IMR-90 (cell line): ENCODE results near the gene VILL. TPM values are rescaled to one million over a fixed set of nuclear protein-coding genes. Genes with fewer than 3 reads are reported as not detected.

Source experiments
- ATAC-seq: fragments of 200-7000 bp; cut with Tn5 transposase; 2 replicates; pipeline ENCODE4 v1.9.1; 2020; ENCODE audit warnings: low read depth, mild to moderate bottlenecking, moderate library complexity
- BruUV-seq: library from RNA; stranded (reverse); fragments of 400-500 nt; replicated peaks from 2 replicates; lab custom pipeline; 2021; lab: Mats Ljungman, UMichigan
- CTCF ChIA-PET: fragments of 300-600 bp; formaldehyde crosslinking; extraction: SDS; loops from one replicate; lab custom pipeline; 2021; ENCODE audit warnings: antibody characterized with exemption; lab: Yijun Ruan, JAX
- POLR2A ChIA-PET: fragments of 300-600 bp; sonication (Branson Sonifier 250); formaldehyde crosslinking; loops from one replicate; lab custom pipeline; 2022; ENCODE audit warnings: antibody characterized with exemption; ENCODE audit not compliant: unreplicated experiment; lab: Charles Lee
- DNase-seq: peaks from one replicate; pipeline ENCODE4 v3.0.0; 2013
- H2AFZ ChIP-seq: replicated peaks from 2 replicates; pipeline ENCODE3; 2013; ENCODE audit warnings: low read length, mild to moderate bottlenecking; ENCODE audit not compliant: poor library complexity
- H2AK5ac ChIP-seq: 2 replicates; pipeline ENCODE4 v1.6.1; 2013; ENCODE audit warnings: low read depth, low read length, inconsistent platforms
- H2AK9ac ChIP-seq: replicated peaks from 2 replicates; pipeline ENCODE3; 2013; ENCODE audit warnings: mild to moderate bottlenecking, low read depth, low read length, moderate library complexity; ENCODE audit not compliant: poor library complexity
- H2BK120ac ChIP-seq: 2 replicates; pipeline ENCODE4 v1.6.1; 2013; ENCODE audit warnings: low read depth, low read length, inconsistent platforms
- H2BK15ac ChIP-seq: 3 replicates; pipeline ENCODE4 v1.6.1; 2013; ENCODE audit warnings: low read depth, low read length, inconsistent platforms
- H2BK20ac ChIP-seq: 2 replicates; pipeline ENCODE4 v1.6.1; 2013; ENCODE audit warnings: low read depth, mild to moderate bottlenecking, inconsistent platforms, low read length, moderate library complexity
- H2BK5ac ChIP-seq: 2 replicates; pipeline ENCODE4 v1.6.1; 2013; ENCODE audit warnings: mild to moderate bottlenecking, low read depth, low read length, inconsistent platforms; ENCODE audit not compliant: poor library complexity, severe bottlenecking
- H3K14ac ChIP-seq: replicated peaks from 2 replicates; pipeline ENCODE4 v1.6.1; 2013; ENCODE audit warnings: low read depth, low read length, inconsistent platforms
- H3K18ac ChIP-seq: 2 replicates; pipeline ENCODE4 v1.6.1; 2013; ENCODE audit warnings: low read depth, low read length, control low read depth
- H3K23ac ChIP-seq: 2 replicates; pipeline ENCODE4 v1.6.1; 2013; ENCODE audit warnings: low read depth, low read length, inconsistent platforms
- H3K27ac ChIP-seq: 2 replicates; pipeline ENCODE4 v1.5.1; 2013; ENCODE audit warnings: mild to moderate bottlenecking, control low read depth, low read length; ENCODE audit not compliant: insufficient read depth
- H3K27me3 ChIP-seq: 2 replicates; pipeline ENCODE4 v1.6.1; 2013; ENCODE audit warnings: low read length; ENCODE audit not compliant: control insufficient read depth, insufficient read depth
- H3K36me3 ChIP-seq: 2 replicates; pipeline ENCODE4 v1.6.1; 2013; ENCODE audit warnings: low read length, mixed read lengths; ENCODE audit not compliant: control insufficient read depth, insufficient read depth
- H3K4ac ChIP-seq: 2 replicates; pipeline ENCODE4 v1.6.1; 2013; ENCODE audit warnings: low read depth, low read length, inconsistent platforms
- H3K4me1 ChIP-seq: 2 replicates; pipeline ENCODE4 v1.6.1; 2013; ENCODE audit warnings: low read length, mixed read lengths; ENCODE audit not compliant: control insufficient read depth, insufficient read depth
- H3K4me2 ChIP-seq: 2 replicates; pipeline ENCODE4 v1.6.1; 2013; ENCODE audit warnings: low read depth, mild to moderate bottlenecking, control low read depth, low read length, moderate library complexity
- H3K4me3 ChIP-seq: 2 replicates; pipeline ENCODE4 v1.5.1; 2013; ENCODE audit warnings: low read depth, mild to moderate bottlenecking, control low read depth, low read length, moderate library complexity; ENCODE audit not compliant: insufficient read depth
- H3K56ac ChIP-seq: 2 replicates; pipeline ENCODE4 v1.6.1; 2013; ENCODE audit warnings: low read length, inconsistent platforms; ENCODE audit not compliant: insufficient read depth; ENCODE audit errors: extremely low read depth
- H3K79me1 ChIP-seq, 2 experiments: 2 replicates each; pipeline ENCODE4 v1.6.1; 2013; ENCODE audit warnings: low read length in 2 of 2, inconsistent platforms in 1 of 2, low read depth in 1 of 2
- H3K9ac ChIP-seq: 2 replicates; pipeline ENCODE4 v1.6.1; 2013; ENCODE audit warnings: low read depth, low read length, control low read depth
- H3K9me1 ChIP-seq: 2 replicates; pipeline ENCODE4 v1.6.1; 2013; ENCODE audit warnings: low read length, inconsistent platforms; ENCODE audit not compliant: insufficient read depth
- H3K9me3 ChIP-seq: 2 replicates; pipeline ENCODE4 v1.6.1; 2013; ENCODE audit warnings: low read length; ENCODE audit not compliant: control insufficient read depth, insufficient read depth
- H4K20me1 ChIP-seq: 2 replicates; pipeline ENCODE4 v1.6.1; 2013; ENCODE audit warnings: low read length, inconsistent platforms; ENCODE audit not compliant: insufficient read depth
- H4K5ac ChIP-seq: 2 replicates; pipeline ENCODE4 v1.6.1; 2013; ENCODE audit warnings: mild to moderate bottlenecking, low read depth, low read length, control low read depth
- H4K8ac ChIP-seq, 2 experiments: 2 replicates each; pipeline ENCODE4 v1.6.1; 2013; ENCODE audit warnings: low read depth in 2 of 2, low read length in 2 of 2, control low read depth in 1 of 2, inconsistent platforms in 1 of 2
- H4K91ac ChIP-seq: 2 replicates; pipeline ENCODE4 v1.6.1; 2013; ENCODE audit warnings: low read depth, low read length, inconsistent platforms; ENCODE audit not compliant: insufficient read depth
- BHLHE40 ChIP-seq: fragments of 150-350 bp; IDR thresholded peaks from 2 replicates; pipeline ENCODE4 v1.6.1; 2016; ENCODE audit warnings: mild to moderate bottlenecking, low read depth, low read length
- CEBPB ChIP-seq: IDR thresholded peaks from 2 replicates; pipeline ENCODE4 v1.6.1; 2012; ENCODE audit warnings: low read depth, low read length, improper control_type of control experiment
- CHD1 ChIP-seq: IDR thresholded peaks from 2 replicates; pipeline ENCODE4 v1.6.1; 2012; ENCODE audit warnings: low read depth, low read length, improper control_type of control experiment
- ELK1 ChIP-seq: fragments of 150-350 bp; IDR thresholded peaks from 2 replicates; pipeline ENCODE4 v1.6.1; 2016; ENCODE audit warnings: low read depth, mild to moderate bottlenecking, low read length, moderate library complexity, borderline replicate concordance
- MAZ ChIP-seq: IDR thresholded peaks from 2 replicates; pipeline ENCODE4 v1.6.1; 2012; ENCODE audit warnings: low read depth, mild to moderate bottlenecking, low read length, improper control_type of control experiment, moderate library complexity, borderline replicate concordance
- POLR2A ChIP-seq: IDR thresholded peaks from 2 replicates; pipeline ENCODE4 v1.6.1; 2012; ENCODE audit warnings: mild to moderate bottlenecking, low read depth, low read length
- USF2 ChIP-seq: fragments of 150-350 bp; IDR thresholded peaks from 2 replicates; pipeline ENCODE4 v1.6.1; 2017; ENCODE audit warnings: mild to moderate bottlenecking, antibody characterized with exemption, low read length, low read depth
- WGBS, 2 experiments: methylation state at CpG; one replicate each; pipeline versions ENCODE4 v1.1.5 to v1.1.7; 2013; ENCODE audit warnings: missing lambda C conversion rate in 2 of 2; ENCODE audit not compliant: insufficient read length in 1 of 2; ENCODE audit errors: extremely low coverage in 2 of 2; 5-methylcytosine and 5-hydroxymethylcytosine counted together
- dilution Hi-C: fragments of 300-500 bp; cut with HindIII; formaldehyde crosslinking; loops from one replicate; pipeline ENCODE4 v1.14.3; 2018; ENCODE audit warnings: low sequenced_read_pairs; ENCODE audit not compliant: unreplicated experiment
- in situ Hi-C: fragments of 300-500 bp; cut with MboI; formaldehyde crosslinking; loops from 3 replicates; pipeline ENCODE4 v1.14.3; 2019; ENCODE audit warnings: low sequenced_read_pairs, inconsistent platforms, mixed read lengths
- intact Hi-C: fragments of 100-400 bp; cut with micrococcal nuclease; formaldehyde crosslinking; loops from 2 replicates; pipeline ENCODE4 v1.10.0; 2022
- polyA plus RNA-seq, 3 experiments: library from polyadenylated mRNA; depleted of rRNA; stranded (reverse); fragments of >200 nt; gene quantifications; 2 replicates each; pipeline ENCODE4 v1.2.3, GENCODE V29; 2012; ENCODE audit warnings: low replicate concordance in 1 of 3
- total RNA-seq: library from RNA; depleted of rRNA; stranded (reverse); fragments of >200 nt; gene quantifications from 2 replicates; pipeline ENCODE4 v1.2.3, GENCODE V29; 2012

VILL gene
- total and polyA plus RNA-seq, 2 of the 4 experiments (the other 2 are of a cell fraction), result 2.3 to 4.7 TPM

- peak overlapping the region; percentile 79 for H3K23ac ChIP-seq
- peak overlapping the region; percentile 97 for H4K5ac ChIP-seq
- peak overlapping the region; percentile 83 for H2BK120ac ChIP-seq
- peak overlapping the region; percentile 75 for H3K4me3 ChIP-seq
- H2BK5ac ChIP-seq, result peak overlapping the region; percentile 83
- TF ChIP-seq CHD1 (no peak), POLR2A (peak; percentile 40; the same call in 1 of the 2 replicates), CEBPB (peak; percentile 52; the same call in 1 of the 2 replicates), USF2 (peak; percentile 62), ELK1 (no peak), MAZ (peak; percentile 53; the same call in 1 of the 2 replicates), BHLHE40 (peak; percentile 25; the same call in 1 of the 2 replicates)
- dilution Hi-C loops, result no loop called here
- peak overlapping the region; percentile 95 to 99 for H4K8ac ChIP-seq
- WGBS, 2 experiments, result 0% methylated on average over 10 of the region's 49 CpGs; no CpG with 5 or more reads in 1 of the 2 experiments
- peak overlapping the region; percentile 91 for H3K9ac ChIP-seq
- H4K91ac ChIP-seq, result peak overlapping the region; percentile 90
- peak overlapping the region; percentile 84 for H2AK5ac ChIP-seq
- BruUV-seq, result no TSS peak
- intact Hi-C loops, result no loop called here
- H3K9me3 ChIP-seq, result no peaks in the 10 kb centered on the region
- peaks cover 8% of the 10 kb centered on the region for H3K9me1 ChIP-seq
- peak overlapping the region; percentile 91 for H3K14ac ChIP-seq
- H3K18ac ChIP-seq, result peak overlapping the region; percentile 91
- H3K4me2 ChIP-seq, result peak overlapping the region; percentile 89
- in situ Hi-C loops, result no loop called here
- peaks cover 3 to 19% of the 10 kb centered on the region in 2 experiments; a peak in 2 of 4 replicates for H3K79me1 ChIP-seq
- H3K4ac ChIP-seq, result peak overlapping the region; percentile 94
- no peaks in the 10 kb centered on the region; the same call in 1 of the 2 replicates for H3K27me3 ChIP-seq
- CTCF ChIA-PET, result no interaction called here
- peak; percentile 71 for ATAC-seq
- DNase-seq, result peak; percentile 75
- H3K4me1 ChIP-seq, result peaks cover 10% of the 10 kb centered on the region
- peak overlapping the region; percentile 99 for H2AFZ ChIP-seq
- H3K36me3 ChIP-seq, result peaks cover 3% of the 10 kb centered on the region; the same call in 1 of the 2 replicates
- peak overlapping the region; percentile 94 for H3K27ac ChIP-seq
- peak overlapping the region; percentile 31; the same call in 1 of the 2 replicates for H2BK20ac ChIP-seq
- peak overlapping the region; percentile 93 for H2AK9ac ChIP-seq
- POLR2A ChIA-PET, result no interaction called here
- H4K20me1 ChIP-seq, result no peaks in the 10 kb centered on the region
- H2BK15ac ChIP-seq, result peak overlapping the region; percentile 34; the same call in 1 of the 3 replicates
- H3K56ac ChIP-seq, result peak overlapping the region; percentile 74; the same call in 1 of the 2 replicates
Observed at GRCh38 chr3:37993820-37994638, 3.4 kb downstream of the VILL start.
